BE2C (cell line): Measurements from ENCODE around the gene NYAP2.

Source experiments
- DNase-seq: peaks from one replicate; pipeline ENCODE4 v3.0.0-alpha.2; 2020
- H3K27me3 ChIP-seq: fragments of 250-450 bp; sonication (Bioruptor Pico); 2 replicates; pipeline ENCODE4 v1.5.1; 2020; ENCODE audit warnings: mild to moderate bottlenecking
- H3K36me3 ChIP-seq: fragments of 250-450 bp; sonication (Bioruptor Pico); 2 replicates; pipeline ENCODE4 v1.5.1; 2020; ENCODE audit warnings: mild to moderate bottlenecking
- H3K4me1 ChIP-seq: fragments of 250-450 bp; sonication (Bioruptor Pico); 2 replicates; pipeline ENCODE4 v1.5.1; 2020
- H3K4me3 ChIP-seq: 2 replicates; pipeline ENCODE4 v1.5.1; 2011; ENCODE audit warnings: low read depth, low read length
- H3K9me3 ChIP-seq: fragments of 250-450 bp; sonication (Bioruptor Pico); 2 replicates; pipeline ENCODE4 v1.5.1; 2020
- TF ChIP-seq, protein P1 (sequence below): IDR thresholded peaks from 2 replicates; pipeline ENCODE4 v1.5.1; 2012; ENCODE audit warnings: mild to moderate bottlenecking, low read depth, low read length

The NYAP2 gene

DNA sequence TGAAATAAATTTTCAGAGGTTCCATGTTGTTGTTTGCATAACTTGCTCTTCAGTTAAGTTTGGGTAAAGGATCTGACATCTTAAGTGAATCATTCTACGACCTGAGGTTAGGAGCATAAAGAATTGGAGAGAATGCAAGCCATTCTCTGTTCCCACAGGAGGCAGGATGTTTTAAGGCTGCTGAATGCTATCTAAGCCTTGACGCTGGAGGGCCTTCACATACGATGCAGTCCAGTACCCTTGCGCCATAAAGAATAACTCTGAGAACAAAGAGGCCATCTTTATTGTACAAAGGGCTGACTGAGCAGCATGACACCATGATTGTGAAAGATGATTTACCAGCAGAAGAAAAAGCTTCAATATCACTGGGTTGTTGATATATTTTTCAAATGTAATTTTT lies 198.4 kb downstream of the NYAP2 start:
- H3K4me3 ChIP-seq, result no peak overlapping the region
- no peaks in the 10 kb centered on the region for H3K36me3 ChIP-seq
- no peak for DNase-seq
- no peaks in the 10 kb centered on the region for H3K9me3 ChIP-seq
- no peaks in the 10 kb centered on the region for H3K27me3 ChIP-seq
- no peaks in the 10 kb centered on the region for H3K4me1 ChIP-seq
- TF ChIP-seq, protein P1, sequence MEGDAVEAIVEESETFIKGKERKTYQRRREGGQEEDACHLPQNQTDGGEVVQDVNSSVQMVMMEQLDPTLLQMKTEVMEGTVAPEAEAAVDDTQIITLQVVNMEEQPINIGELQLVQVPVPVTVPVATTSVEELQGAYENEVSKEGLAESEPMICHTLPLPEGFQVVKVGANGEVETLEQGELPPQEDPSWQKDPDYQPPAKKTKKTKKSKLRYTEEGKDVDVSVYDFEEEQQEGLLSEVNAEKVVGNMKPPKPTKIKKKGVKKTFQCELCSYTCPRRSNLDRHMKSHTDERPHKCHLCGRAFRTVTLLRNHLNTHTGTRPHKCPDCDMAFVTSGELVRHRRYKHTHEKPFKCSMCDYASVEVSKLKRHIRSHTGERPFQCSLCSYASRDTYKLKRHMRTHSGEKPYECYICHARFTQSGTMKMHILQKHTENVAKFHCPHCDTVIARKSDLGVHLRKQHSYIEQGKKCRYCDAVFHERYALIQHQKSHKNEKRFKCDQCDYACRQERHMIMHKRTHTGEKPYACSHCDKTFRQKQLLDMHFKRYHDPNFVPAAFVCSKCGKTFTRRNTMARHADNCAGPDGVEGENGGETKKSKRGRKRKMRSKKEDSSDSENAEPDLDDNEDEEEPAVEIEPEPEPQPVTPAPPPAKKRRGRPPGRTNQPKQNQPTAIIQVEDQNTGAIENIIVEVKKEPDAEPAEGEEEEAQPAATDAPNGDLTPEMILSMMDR, result no peak

GRCh38 chr2:225598426-225598825 lies 198.9 kb downstream of the NYAP2 start:
- Histone ChIP-seq H3K9me3 (no peaks in the 10 kb centered on the region), H3K4me1 (no peaks in the 10 kb centered on the region), H3K36me3 (no peaks in the 10 kb centered on the region), H3K27me3 (no peaks in the 10 kb centered on the region), H3K4me3 (no peak overlapping the region)
- no peak for DNase-seq
- TF ChIP-seq, protein P1, result no peak

DNA sequence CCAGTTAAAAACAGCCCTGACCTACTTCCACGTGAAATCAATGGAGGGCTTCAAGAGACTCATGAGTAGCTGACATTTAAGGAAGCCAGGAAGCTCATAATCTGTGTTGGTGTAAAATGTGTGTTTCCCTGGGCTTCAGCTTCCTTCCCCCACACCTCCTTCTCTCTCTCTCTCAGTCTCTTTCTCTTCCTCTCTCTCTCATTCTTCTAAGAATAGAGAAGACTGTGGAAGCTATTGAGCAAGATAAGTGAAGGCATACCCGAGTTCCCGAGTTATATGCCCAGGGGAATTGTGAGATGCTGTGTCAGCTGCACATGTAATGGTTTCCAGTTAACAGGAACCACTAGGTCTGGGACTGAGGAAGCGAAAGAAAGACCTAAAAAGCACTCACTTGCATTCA lies 199.4 kb downstream of the NYAP2 start:
- no peaks in the 10 kb centered on the region for H3K36me3 ChIP-seq
- no peaks in the 10 kb centered on the region for H3K4me1 ChIP-seq
- no peaks in the 10 kb centered on the region for H3K9me3 ChIP-seq
- TF ChIP-seq, protein P1, result no peak
- DNase-seq, result no peak
- no peak overlapping the region for H3K4me3 ChIP-seq
- no peaks in the 10 kb centered on the region for H3K27me3 ChIP-seq

DNA sequence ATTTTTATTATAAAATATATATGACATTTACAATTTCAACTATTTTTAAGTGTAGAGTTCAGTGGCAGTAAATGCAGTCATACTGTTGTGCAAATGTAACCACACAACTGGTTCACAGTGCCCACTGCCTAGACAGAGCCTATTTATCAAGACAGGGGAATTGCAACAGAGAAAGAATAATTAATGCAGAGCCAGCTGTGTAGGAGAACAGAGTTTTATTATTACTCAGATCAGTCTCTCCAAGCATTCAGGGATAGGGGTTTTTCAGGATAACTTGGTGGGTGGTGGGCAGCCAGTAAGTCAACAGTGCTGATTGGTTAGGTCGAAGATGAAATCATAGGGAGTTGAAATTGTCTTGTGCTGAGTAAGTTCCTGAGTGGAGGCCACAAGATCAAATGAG lies 200.3 kb downstream of the NYAP2 start:
- H3K9me3 ChIP-seq, result no peaks in the 10 kb centered on the region
- no peaks in the 10 kb centered on the region for H3K27me3 ChIP-seq
- TF ChIP-seq, protein P1, result no peak
- H3K4me1 ChIP-seq, result no peaks in the 10 kb centered on the region
- DNase-seq, result no peak
- H3K36me3 ChIP-seq, result no peaks in the 10 kb centered on the region
- H3K4me3 ChIP-seq, result no peak overlapping the region

DNA sequence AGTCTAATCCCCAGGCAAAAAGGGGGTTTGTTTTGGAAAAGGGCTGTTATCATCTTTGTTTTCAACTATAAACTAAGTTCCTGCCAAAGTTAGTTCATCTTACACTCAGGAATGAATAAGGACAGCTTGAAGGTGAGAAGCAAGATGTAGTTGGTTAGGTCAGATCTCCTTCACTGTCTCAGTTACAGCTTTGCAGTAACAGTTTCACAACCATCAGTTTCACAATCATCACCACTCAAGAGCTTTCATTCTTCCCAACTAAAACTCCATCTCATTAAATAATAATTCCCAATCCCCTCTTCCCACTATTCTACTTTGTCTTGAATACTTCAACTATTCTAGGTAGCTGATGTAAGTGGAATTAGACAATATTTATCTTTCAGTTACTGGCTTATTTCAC lies 200.9 kb downstream of the NYAP2 start:
- TF ChIP-seq, protein P1, result no peak
- Histone ChIP-seq H3K36me3 (no peaks in the 10 kb centered on the region), H3K4me3 (no peak overlapping the region), H3K4me1 (no peaks in the 10 kb centered on the region), H3K9me3 (no peaks in the 10 kb centered on the region), H3K27me3 (no peaks in the 10 kb centered on the region)
- DNase-seq, result no peak

- H3K36me3 ChIP-seq, result no peaks in the 10 kb centered on the region
- no peak for DNase-seq
- no peaks in the 10 kb centered on the region for H3K9me3 ChIP-seq
- no peak overlapping the region for H3K4me3 ChIP-seq
- H3K4me1 ChIP-seq, result no peaks in the 10 kb centered on the region
- H3K27me3 ChIP-seq, result no peaks in the 10 kb centered on the region
- TF ChIP-seq, protein P1, result no peak
Observed at GRCh38 chr2:225600865-225601264, 201.4 kb downstream of the NYAP2 start.
